ENCODE measurements around the gene EFNA4.

EFNA4 gene

GRCh38 chr1:155063550-155064110 lies at the start of gene EFNA4:
Gene EFNA4, plus strand, starts transcription at chr1:155063740. Its CDS starts 84 bp downstream, at chr1:155063824.
- no peaks in the 10 kb centered on the region for H3K27me3 ChIP-seq (ENCODE audit: low read depth, low read length)
- H3K36me3 ChIP-seq (ENCODE audit: control insufficient read depth in 1 of 2, insufficient read depth in 2 of 2, low read length in 2 of 2) = peaks cover 3 to 7% of the 10 kb centered on the region in 2 donors
- H3K9me3 ChIP-seq (ENCODE audit: control insufficient read depth in 1 of 2, low read length in 2 of 2) = no peaks in the 10 kb centered on the region
- H3K27ac ChIP-seq (ENCODE audit: low read length) = peak within 1 kb of the TSS; percentile 63
- H3K4me1 ChIP-seq (ENCODE audit: control insufficient read depth in 1 of 2, insufficient read depth in 2 of 2, low read length in 2 of 2) = peaks cover 12 to 31% of the 10 kb centered on the region in 2 donors
- peak within 1 kb of the TSS; percentile 71 to 94 for H3K4me3 ChIP-seq (ENCODE audit: low read depth in 1 of 2, low read length in 2 of 2)

GRCh38 chr1:155014709-155015508 lies 48.6 kb upstream of the EFNA4 start:
- H3K27ac ChIP-seq (ENCODE audit: low read length) = no peak overlapping the region
- H3K4me3 ChIP-seq (ENCODE audit: low read depth in 1 of 2, low read length in 2 of 2) = no peak overlapping the region
- peaks cover 22 to 40% of the 10 kb centered on the region in 2 donors for H3K4me1 ChIP-seq (ENCODE audit: control insufficient read depth in 1 of 2, insufficient read depth in 2 of 2, low read length in 2 of 2)
- peaks cover 4 to 23% of the 10 kb centered on the region in 2 donors for H3K36me3 ChIP-seq (ENCODE audit: control insufficient read depth in 1 of 2, insufficient read depth in 2 of 2, low read length in 2 of 2)
- no peaks in the 10 kb centered on the region for H3K9me3 ChIP-seq (ENCODE audit: control insufficient read depth in 1 of 2, low read length in 2 of 2)
- H3K27me3 ChIP-seq (ENCODE audit: low read depth, low read length) = no peaks in the 10 kb centered on the region

GRCh38 chr1:155015527-155016230 lies 47.9 kb upstream of the EFNA4 start:
- Histone ChIP-seq H3K4me3 (ENCODE audit: low read depth in 1 of 2, low read length in 2 of 2) (no peak overlapping the region), H3K36me3 (ENCODE audit: control insufficient read depth in 1 of 2, insufficient read depth in 2 of 2, low read length in 2 of 2) (peaks cover 4 to 23% of the 10 kb centered on the region in 2 donors), H3K9me3 (ENCODE audit: control insufficient read depth in 1 of 2, low read length in 2 of 2) (no peaks in the 10 kb centered on the region), H3K27ac (ENCODE audit: low read length) (no peak overlapping the region), H3K27me3 (ENCODE audit: low read depth, low read length) (no peaks in the 10 kb centered on the region), H3K4me1 (ENCODE audit: control insufficient read depth in 1 of 2, insufficient read depth in 2 of 2, low read length in 2 of 2) (peaks cover 18 to 32% of the 10 kb centered on the region in 2 donors)

GRCh38 chr1:155016231-155016831 lies 47.2 kb upstream of the EFNA4 start:
- Histone ChIP-seq H3K36me3 (ENCODE audit: control insufficient read depth in 1 of 2, insufficient read depth in 2 of 2, low read length in 2 of 2) (peaks cover 4 to 23% of the 10 kb centered on the region in 2 donors), H3K27ac (ENCODE audit: low read length) (peak overlapping the region; percentile 82), H3K27me3 (ENCODE audit: low read depth, low read length) (no peaks in the 10 kb centered on the region), H3K4me3 (ENCODE audit: low read depth in 1 of 2, low read length in 2 of 2) (peak overlapping the region in 1 of 2 donors; percentile 21), H3K4me1 (ENCODE audit: control insufficient read depth in 1 of 2, insufficient read depth in 2 of 2, low read length in 2 of 2) (peaks cover 12 to 32% of the 10 kb centered on the region in 2 donors), H3K9me3 (ENCODE audit: control insufficient read depth in 1 of 2, low read length in 2 of 2) (no peaks in the 10 kb centered on the region)

GRCh38 chr1:155017041-155017945 lies 46.2 kb upstream of the EFNA4 start:
- Histone ChIP-seq H3K27ac (ENCODE audit: low read length) (peak overlapping the region; percentile 82), H3K4me3 (ENCODE audit: low read depth in 1 of 2, low read length in 2 of 2) (peak overlapping the region; percentile 48 to 49), H3K4me1 (ENCODE audit: control insufficient read depth in 1 of 2, insufficient read depth in 2 of 2, low read length in 2 of 2) (peaks cover 11 to 23% of the 10 kb centered on the region in 2 donors), H3K36me3 (ENCODE audit: control insufficient read depth in 1 of 2, insufficient read depth in 2 of 2, low read length in 2 of 2) (peaks cover 4 to 23% of the 10 kb centered on the region in 2 donors), H3K9me3 (ENCODE audit: control insufficient read depth in 1 of 2, low read length in 2 of 2) (no peaks in the 10 kb centered on the region), H3K27me3 (ENCODE audit: low read depth, low read length) (no peaks in the 10 kb centered on the region)

GRCh38 chr1:155017946-155018316 lies 45.6 kb upstream of the EFNA4 start:
- H3K36me3 ChIP-seq (ENCODE audit: control insufficient read depth in 1 of 2, insufficient read depth in 2 of 2, low read length in 2 of 2) = peaks cover 4 to 23% of the 10 kb centered on the region in 2 donors
- peak overlapping the region; percentile 58 for H3K27ac ChIP-seq (ENCODE audit: low read length)
- peak overlapping the region; percentile 48 to 49 for H3K4me3 ChIP-seq (ENCODE audit: low read depth in 1 of 2, low read length in 2 of 2)
- no peaks in the 10 kb centered on the region for H3K9me3 ChIP-seq (ENCODE audit: control insufficient read depth in 1 of 2, low read length in 2 of 2)
- peaks cover 8 to 19% of the 10 kb centered on the region in 2 donors for H3K4me1 ChIP-seq (ENCODE audit: control insufficient read depth in 1 of 2, insufficient read depth in 2 of 2, low read length in 2 of 2)
- no peaks in the 10 kb centered on the region for H3K27me3 ChIP-seq (ENCODE audit: low read depth, low read length)

- H3K4me1 ChIP-seq (ENCODE audit: control insufficient read depth in 1 of 2, insufficient read depth in 2 of 2, low read length in 2 of 2) = peaks cover 4 to 19% of the 10 kb centered on the region in 2 donors
- H3K4me3 ChIP-seq (ENCODE audit: low read depth in 1 of 2, low read length in 2 of 2) = no peak overlapping the region
- peaks cover 4 to 23% of the 10 kb centered on the region in 2 donors for H3K36me3 ChIP-seq (ENCODE audit: control insufficient read depth in 1 of 2, insufficient read depth in 2 of 2, low read length in 2 of 2)
- no peaks in the 10 kb centered on the region for H3K9me3 ChIP-seq (ENCODE audit: control insufficient read depth in 1 of 2, low read length in 2 of 2)
- no peak overlapping the region for H3K27ac ChIP-seq (ENCODE audit: low read length)
- no peaks in the 10 kb centered on the region for H3K27me3 ChIP-seq (ENCODE audit: low read depth, low read length)
Observed at GRCh38 chr1:155018617-155019348, 44.8 kb upstream of the EFNA4 start.

- no peak overlapping the region for H3K27ac ChIP-seq (ENCODE audit: low read length)
- H3K9me3 ChIP-seq (ENCODE audit: control insufficient read depth in 1 of 2, low read length in 2 of 2) = no peaks in the 10 kb centered on the region
- no peak overlapping the region for H3K4me3 ChIP-seq (ENCODE audit: low read depth in 1 of 2, low read length in 2 of 2)
- no peaks in the 10 kb centered on the region for H3K27me3 ChIP-seq (ENCODE audit: low read depth, low read length)
- peaks cover 4 to 17% of the 10 kb centered on the region in 2 donors for H3K36me3 ChIP-seq (ENCODE audit: control insufficient read depth in 1 of 2, insufficient read depth in 2 of 2, low read length in 2 of 2)
- H3K4me1 ChIP-seq (ENCODE audit: control insufficient read depth in 1 of 2, insufficient read depth in 2 of 2, low read length in 2 of 2) = peaks cover 4 to 19% of the 10 kb centered on the region in 2 donors
Observed at GRCh38 chr1:155019377-155020245, 43.9 kb upstream of the EFNA4 start.

GRCh38 chr1:155022136-155022926 lies 41.2 kb upstream of the EFNA4 start:
- Histone ChIP-seq H3K36me3 (ENCODE audit: control insufficient read depth in 1 of 2, insufficient read depth in 2 of 2, low read length in 2 of 2) (no peaks in the 10 kb centered on the region), H3K4me3 (ENCODE audit: low read depth in 1 of 2, low read length in 2 of 2) (no peak overlapping the region), H3K9me3 (ENCODE audit: control insufficient read depth in 1 of 2, low read length in 2 of 2) (no peaks in the 10 kb centered on the region), H3K27me3 (ENCODE audit: low read depth, low read length) (no peaks in the 10 kb centered on the region), H3K4me1 (ENCODE audit: control insufficient read depth in 1 of 2, insufficient read depth in 2 of 2, low read length in 2 of 2) (peaks cover 0 to 9% of the 10 kb centered on the region in 2 donors), H3K27ac (ENCODE audit: low read length) (no peak overlapping the region)

All from muscle layer of duodenum (tissue), 2 donors.